ENCODE results near the gene RAB3B.
A peak's percentile ranks its signal among the peaks of the same experiment; 100 is the strongest.
"Not testable (repeated sequence)": the region's sequence is repeated elsewhere in the genome, so short reads cannot be mapped to it uniquely, and the experiment has no call there.

RAB3B gene

DNA sequence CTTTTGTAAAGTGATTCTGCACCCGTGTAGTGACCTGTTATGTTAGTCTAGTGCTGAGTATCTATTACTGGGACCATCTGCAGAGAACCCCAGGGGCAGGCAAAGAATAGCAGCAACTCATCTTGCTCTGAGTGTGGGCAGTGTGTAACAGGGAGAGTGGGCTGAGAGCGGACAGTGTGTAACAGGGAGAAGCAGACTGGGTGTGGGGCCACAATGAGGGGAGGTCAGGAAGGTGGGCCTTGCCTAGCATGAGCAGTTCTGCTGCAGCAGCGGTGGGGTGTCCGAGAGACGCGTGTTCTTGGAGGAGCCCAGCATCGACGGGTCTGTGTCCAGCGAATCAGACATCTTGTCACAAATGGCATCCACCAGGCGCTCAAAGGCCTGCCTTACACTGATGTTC, 70.8 kb downstream of the RAB3B start:
- DNase-seq (ENCODE audit: low read depth in 2 of 2): no peak

DNA sequence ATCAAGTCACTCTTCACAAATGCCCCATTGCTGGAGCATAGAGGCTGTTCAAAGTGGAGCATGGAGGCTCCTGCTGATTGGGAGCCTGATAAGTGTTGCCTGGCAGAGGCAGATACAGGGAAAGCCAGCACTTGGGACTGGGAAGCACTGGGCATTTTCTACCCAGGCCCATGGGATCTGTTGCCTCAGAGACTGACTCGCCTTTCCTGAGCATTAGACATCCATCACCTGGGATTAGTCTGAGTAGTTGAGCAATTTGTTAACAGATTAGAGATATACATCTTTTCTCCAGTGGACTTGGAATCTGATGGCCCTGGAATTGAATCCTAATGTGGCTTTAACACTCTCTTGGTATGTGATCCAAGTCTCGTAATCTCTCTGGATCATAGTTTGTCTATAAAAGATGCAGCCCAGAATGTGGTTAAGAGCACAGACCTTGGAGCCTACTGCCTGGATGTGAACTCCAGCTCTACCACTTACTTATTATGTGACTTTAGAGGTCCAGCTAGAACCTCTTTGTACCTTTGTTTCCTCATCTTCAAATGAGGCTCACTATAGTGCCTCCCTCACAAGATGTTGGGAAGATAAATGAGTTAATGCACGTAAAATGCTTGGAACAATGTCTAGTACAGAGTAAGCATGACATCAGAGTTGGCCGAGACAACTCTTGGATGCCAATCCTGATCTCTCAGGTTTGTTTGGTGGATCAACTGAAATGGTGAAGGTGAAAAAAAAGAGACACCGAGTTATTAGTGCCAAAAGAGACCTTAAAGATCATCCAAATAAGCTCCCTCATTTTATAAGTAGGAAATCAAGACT, 73.7 kb downstream of the RAB3B start:
- no peak for DNase-seq (ENCODE audit: low read depth in 2 of 2)

DNA sequence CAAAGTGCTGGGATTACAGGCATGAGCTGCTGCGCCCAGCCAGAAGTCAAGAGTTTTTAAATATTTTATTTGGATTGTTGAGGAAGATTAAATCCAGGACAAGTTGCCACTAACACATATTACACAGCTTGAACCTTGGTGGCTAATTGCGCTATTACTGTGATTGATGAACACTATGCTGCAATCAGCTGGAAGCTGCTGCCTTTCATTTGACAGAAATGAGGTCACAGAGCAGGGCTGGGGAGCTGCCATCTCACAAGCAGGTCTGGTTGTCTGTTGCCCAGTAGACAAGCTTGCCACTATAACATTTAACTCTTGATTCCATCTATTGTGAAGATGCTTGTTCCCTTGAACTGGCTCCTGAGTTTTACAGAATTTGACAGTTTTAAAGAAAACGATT, 74.5 kb downstream of the RAB3B start:
- no peak for DNase-seq (ENCODE audit: low read depth in 2 of 2)

DNA sequence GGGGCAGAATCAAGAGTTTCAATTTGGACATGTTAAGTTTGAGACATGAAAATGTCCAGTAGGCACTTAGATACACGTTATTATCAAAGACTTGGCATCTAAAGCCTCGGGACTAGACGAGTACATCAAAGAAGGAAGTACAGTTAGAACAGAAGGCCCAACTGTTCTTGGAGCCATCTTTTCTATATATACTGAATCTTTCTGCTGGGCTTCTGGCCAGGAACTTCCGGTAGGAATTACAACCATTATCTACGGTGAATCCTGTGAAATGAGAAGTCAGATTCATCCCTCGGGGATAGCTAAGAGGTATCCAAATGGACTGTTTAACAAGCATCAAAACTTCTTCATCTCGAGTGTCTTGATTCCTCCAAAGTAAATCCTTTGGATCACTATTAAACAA, 77.6 kb downstream of the RAB3B start:
- no peak for DNase-seq (ENCODE audit: low read depth in 2 of 2)

DNA sequence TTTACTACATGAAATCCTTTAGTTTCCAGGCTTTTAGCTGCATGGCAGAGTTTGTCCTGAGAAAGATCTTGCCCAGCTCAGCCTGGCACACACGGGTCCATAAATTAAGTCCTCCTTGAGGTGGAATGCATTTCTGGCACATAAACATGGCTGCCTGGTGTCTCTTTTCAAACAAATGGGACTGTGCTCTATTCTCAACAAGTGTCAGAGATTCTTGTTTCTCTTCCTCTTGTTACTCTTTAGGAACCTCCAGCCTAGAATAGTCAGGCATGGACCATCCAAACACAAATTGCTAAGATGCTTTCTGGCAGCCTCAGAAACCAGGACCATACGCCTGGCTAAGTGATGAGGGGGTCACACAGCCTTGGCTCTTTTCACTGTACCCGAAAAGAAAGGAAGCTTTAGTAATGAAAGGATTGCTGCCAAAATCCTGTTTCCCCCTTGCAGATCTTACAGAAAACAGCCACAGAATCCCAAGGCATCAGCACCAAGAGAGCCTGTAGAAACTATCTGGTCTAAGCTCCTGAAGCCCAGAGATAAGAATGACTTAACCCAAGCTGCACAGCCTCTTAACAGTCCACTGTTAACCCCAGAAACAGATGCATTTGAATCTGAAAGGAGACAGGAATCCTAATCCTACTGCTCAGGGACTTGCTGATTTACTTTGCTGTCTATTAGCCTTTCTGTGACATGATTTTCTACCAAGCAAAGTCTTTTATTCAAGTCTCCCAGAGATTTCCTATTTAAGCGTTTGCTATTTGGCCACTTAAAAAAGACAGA, 80.1 kb downstream of the RAB3B start:
- DNase-seq (ENCODE audit: low read depth in 2 of 2): no peak

DNA sequence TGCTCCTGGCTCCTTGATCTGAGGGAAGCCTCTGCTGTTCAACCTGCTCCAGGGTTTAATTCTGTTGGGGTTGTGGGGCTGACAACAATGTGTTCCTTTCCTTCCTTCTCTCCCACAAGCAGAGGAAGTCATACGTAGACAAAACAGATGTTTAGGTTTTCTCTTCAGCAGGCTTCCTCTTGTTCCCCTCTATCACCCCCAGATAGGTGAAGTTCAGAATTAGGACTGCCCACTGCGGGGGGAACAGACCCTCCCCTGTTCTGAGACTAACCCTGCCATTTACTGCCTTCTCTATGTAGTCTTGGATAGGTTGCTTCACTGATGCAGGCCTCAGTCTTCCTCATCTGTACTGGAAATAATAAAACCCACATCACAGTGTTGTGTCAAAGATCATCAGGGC, 82.0 kb downstream of the RAB3B start:
- DNase-seq (ENCODE audit: low read depth in 2 of 2): no peak

DNA sequence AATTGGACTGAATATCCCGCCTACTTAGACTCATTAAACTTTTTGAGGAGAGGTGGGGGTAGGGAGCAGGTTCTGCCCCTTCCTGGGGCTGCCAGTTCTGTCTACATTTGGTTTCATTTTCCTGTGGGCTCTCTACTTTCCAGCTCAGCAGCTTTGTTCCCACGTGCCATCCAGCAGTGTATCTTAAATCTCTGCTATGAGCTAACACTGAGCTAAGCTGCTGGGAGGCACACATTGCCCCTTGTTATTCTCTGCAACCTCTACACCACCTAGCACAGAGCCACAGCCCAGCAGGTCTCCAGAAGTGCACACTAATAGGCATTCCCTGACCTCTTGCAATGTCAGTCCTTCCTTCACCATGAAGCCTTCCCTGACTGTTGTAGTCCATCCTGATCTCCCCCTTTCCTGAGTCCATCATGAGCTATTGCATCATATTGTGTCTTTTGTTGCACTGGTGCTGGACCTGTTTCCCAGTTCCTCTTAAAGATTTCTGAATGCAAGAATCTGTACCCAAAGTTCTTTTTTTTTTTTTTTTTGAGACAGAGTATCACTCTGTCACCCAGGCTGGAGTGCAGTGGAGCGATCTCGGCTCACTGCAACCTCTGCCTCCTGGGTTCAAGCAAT, 83.3 kb downstream of the RAB3B start:
- DNase-seq (ENCODE audit: low read depth in 2 of 2): no peak

DNA sequence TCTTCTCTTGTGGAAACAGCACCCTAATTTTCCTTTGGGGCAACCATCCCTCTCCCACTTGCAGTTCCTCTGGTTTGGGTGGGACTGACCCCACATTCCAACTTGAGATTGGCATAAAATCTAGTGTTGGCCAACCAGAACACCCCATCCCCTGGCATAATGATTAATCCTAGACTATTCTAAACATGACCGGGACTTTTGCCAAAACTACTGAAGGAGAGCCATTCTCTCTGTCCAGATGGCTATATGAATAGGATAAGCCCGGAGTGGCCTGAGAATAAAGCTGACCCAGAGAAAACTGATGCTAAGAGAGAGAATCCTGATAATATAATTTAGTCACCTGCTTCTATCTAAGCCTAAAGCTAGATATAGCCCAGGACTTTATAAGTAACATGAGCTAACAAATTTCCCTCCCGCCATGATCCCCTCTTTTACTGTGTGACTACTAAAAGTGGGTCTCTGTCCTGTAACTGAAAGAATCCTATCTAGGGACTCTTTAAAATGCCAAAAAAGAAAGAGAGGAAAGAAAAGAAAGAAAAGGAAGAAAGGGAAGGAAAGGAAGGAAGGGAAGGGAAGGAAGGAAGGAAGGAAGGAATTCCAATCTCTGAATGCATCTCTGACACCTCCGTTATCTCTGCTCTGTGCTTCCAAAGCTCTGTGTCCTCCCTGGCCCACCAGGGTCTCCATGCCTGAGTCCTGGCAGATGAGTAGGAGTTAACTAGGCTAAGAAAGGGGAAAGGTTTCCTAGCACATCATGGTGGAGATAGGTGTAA, 84.0 kb downstream of the RAB3B start:
- DNase-seq (ENCODE audit: low read depth in 2 of 2): no peak

DNA sequence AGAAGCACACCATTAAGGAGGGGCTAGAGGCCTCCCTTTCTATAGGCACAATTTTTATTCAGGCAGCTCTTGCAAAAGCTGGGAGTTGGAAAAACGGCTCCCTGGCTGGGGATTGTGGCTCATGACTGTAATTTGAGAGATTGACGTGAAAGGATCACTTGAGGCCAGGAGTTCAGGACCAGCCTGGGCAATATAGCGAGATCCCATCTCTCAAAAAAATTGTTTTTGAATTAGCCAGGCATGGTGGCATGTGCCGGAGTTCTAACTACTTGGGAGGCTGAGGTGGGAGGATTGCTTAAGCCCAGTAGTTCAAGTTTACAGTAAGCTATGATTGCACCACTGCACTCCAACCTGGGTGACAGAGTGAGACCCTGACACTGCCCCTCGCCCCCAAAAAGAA, 88.0 kb downstream of the RAB3B start:
- DNase-seq (ENCODE audit: low read depth in 2 of 2): no peak

DNA sequence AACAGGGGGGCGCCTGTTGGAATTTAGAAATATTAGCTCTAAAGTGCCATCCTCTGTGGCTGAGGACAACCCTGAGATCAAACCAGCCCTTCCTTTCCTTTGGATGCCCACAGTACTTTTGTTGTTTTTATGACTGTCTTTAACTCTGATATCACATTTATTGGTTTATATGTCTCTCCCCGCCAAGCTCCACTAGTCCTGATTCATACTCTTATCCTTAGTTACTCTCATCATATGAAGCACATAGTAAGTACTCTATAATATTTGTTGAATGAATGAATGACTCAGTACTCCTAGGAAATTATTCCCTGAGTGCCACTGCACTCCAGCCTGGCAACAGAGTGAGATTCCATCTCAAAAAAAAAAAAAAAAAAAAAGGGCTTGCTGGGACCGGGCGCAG, 89.3 kb downstream of the RAB3B start:
- no peak for DNase-seq (ENCODE audit: low read depth in 2 of 2)

DNA sequence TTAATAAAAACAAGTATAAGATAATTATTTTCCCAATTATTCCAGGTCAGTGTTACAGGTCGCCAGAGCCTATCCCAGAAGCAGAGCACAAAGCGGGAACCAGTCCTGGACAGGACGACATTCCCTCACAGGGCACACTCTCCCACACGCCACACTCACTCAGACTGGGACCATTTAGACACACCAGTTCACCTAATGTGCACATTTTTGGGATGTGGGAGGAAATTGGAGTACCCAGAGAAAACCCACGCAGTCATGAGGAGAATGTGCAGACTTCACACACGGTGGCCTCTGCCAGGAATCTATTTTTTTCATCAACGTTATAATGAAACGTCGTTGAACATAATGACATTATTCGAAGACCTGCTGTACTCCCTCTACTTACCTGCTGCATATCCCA, 91.5 kb downstream of the RAB3B start:
- no peak for DNase-seq (ENCODE audit: low read depth in 2 of 2)

DNA sequence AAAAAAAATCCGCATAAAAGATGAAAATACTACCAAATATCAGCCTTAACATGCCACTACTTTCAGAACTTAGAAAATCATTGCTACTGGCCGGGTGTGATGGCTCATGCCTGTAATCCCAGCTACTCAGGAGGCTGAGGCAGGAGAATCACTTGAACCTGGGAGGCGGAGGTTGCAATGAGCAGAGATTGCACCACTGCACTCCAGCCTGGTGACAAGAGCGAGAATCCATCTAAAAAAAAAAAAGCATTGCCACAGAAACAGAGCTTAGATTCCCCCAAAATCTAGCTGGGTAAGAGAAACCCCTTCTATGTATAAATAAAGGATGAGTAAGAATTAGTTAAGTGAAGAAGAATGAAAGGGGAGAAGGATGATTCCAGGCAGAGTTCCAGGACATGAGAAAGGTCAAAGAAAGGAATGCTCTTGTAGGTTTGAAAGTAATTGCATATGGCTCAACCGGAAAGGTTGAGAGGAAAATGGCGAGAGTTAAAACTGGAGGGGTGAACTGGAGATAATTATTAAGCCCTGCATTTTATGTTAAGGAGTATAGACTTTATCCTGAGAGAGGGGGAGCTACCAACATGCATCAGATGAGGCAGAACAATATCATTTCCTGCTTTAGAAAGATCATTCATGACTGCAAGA, 92.3 kb downstream of the RAB3B start:
- no peak for DNase-seq (ENCODE audit: low read depth in 2 of 2)

DNA sequence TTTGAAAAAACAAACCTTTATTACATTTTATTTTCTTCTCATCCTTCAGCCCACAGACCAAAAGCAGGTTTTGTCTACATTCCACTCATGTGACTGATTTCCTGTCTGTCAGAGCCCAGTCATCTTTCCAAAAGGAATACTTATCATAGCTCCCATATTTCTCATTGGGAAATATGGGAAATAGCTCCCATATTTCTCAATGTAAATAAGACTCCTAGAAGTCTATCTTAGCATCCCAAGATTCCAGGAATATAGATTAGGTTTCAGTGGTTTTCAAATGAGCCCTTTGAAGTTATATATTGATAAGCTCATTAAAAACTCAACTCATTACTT, 92.8 kb downstream of the RAB3B start:
- no peak for DNase-seq (ENCODE audit: low read depth in 2 of 2)

DNA sequence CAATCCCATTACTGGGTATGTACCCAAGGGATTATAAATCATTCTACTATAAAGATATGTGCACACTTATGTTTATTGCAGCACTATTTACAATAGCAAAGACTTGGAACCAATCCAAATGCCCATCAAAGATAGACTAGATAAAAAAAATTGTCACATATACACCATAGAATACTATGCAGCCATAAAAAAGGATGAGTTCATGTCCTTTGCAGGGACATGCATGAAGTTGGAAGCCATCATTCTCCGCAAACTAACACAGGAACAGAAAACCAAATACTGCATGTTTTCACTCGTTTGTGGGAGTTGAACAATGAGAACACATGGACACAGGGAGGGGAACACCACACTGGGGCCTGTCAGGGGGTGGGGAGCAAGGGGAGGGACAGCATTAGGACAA, 95.8 kb downstream of the RAB3B start:
- not testable (repeated sequence) for DNase-seq (ENCODE audit: low read depth in 2 of 2)

DNA sequence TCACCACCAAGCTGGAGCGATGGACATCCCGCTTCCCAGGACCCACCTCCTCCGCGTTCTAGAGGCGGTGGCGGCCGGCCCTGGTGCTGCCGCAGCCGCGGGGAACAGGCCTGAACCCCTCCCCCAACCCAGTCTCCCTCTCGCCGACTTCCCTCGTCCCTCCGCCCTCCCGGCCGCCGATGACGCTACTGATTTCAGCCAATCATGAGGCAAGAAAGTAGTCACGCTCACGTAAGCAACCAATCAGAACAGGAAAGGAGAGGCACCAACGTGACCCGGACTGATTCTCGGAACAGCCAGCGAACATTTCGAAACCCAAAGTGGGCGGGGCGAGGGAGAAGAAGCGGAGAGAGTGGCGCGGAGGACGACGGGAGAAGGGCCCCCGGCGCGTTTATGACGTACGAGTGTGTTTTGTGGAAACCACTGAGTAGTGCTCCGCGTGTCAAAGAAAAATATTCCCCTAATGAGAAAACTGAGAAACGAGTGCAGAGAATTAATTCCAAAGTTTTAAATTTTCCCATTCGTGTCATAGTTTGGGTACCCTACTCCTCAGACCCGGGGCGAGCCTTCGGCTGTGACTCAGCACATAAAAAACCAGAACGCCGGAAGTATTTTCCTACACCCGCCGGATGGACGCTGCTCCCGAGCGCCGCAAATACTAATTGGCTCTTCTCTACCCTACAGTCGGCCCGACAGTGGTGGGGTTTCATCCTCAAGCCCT, 111.7 kb downstream of the RAB3B start, which contains the start of gene NRDC:
Gene NRDC (minus strand): TSS at position 112 of the 721 bp plus-strand sequence. CDS start 112 bp downstream, outside the sequence.
- peak; percentile 98 to 100 for DNase-seq (ENCODE audit: low read depth in 2 of 2)

DNA sequence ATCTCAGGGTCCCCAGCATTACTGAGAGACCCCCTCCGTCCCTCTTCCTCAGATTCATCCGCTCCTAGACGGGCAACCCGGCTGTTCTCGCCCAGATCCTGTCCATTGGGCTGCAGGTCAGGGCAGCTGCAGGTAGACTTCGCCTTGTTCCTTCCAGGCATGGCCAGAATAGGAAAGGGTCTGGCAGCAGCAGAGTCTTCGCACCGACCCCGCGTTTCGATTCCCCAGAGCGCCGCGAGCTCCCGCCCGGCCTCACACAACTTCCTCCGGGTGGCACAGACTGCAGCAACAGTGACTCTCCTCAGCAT, 112.2 kb downstream of the RAB3B start:
- DNase-seq (ENCODE audit: low read depth in 2 of 2): no peak

DNA sequence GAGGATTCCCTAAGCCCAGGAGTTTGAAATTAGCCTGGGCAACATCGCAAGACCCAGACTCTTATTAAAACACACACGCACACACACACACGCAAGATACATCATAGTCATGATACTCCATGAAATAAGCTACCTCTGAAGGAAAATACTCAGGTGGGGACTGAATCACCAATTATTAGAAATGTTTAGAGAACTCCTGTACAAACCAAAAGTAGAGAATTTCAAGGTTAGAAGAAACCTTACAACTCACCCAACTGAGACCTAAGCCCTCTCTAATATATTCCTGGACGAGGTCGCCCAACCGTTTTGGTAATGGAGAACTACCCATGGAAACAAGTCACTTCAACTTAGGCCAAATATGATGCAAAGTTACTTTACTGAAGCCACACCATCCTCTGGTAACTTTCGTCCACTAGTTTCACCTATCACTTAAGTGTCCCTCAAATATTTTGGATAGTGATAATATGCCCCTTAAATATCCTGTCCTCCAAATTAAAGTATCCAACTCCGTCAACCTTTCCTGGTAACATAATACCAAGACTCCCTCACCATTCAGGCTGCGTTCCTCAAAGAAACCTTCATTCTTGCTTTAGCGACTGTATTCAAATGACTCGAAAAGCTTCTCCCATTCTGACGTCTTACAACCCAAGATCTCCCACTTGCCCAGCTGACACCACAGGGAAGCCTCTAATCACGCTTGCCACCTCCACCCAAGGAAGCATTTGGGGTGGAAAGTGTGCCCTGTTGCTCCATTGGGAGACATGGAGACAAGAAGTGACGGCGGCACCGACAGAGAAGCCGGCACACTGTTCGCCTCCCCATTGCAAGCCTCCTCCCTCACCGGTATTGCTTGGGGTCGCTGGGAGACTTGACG, 112.8 kb downstream of the RAB3B start:
- DNase-seq (ENCODE audit: low read depth in 2 of 2): no peak

DNA sequence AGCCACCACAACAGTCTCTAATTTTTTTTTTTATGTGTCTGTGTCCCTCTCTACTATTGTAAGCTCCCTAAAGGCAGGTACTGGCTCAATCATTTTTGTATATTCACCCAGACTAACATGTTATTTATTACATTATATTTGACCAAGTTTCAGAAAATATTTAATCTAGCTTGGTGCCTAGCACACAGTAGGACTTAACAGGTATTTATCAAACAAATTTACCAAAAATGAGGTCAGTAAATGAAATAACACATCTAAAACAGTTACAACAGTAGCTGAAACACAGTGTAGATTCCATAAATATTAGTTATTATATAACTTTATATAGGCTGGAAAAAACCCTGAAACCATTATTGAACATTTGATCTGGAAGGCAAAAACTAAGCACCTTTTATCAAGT, 114.7 kb downstream of the RAB3B start:
- DNase-seq (ENCODE audit: low read depth in 2 of 2): no peak

DNA sequence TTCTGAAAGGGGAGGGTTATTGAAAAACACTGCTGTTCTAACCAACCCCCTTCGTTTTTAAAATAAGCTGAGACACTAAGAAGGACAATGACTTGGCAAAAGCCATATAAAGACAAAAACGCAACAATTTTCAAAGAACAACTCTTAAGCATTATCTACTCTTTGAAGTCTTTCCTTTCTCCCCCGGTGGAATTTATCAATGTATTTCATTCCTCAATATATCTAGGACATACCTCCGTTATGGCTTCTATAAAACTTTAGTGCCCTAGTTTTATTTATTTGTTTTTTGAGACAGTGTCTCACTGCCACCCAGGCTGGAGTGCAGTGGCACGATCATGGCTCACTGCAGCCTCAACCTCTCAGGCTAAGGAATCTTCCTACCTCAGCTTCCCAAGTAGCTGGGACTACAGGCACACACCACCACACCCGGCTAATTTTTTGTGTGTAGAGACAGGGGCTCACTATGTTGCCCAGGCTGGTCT, 115.2 kb downstream of the RAB3B start:
- no peak for DNase-seq (ENCODE audit: low read depth in 2 of 2)

DNA sequence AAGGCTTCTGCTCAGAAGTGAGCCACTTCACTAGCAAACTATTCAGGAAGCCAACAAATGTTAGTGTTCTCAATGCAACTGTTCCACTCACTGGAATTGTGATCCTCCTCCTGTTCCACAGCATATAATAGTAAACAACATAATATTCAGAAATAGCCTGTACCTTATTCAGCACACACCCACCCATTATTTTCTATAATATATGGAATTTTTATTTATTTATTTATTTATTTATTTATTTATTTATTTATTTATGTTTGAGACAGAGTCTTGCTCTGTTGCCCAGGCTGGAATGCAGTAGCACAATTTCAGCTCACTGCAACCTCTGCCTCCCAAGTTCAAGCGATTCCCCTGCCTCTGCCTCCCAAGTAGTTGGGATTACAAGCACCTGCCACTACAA, 117.2 kb downstream of the RAB3B start:
- DNase-seq (ENCODE audit: low read depth in 2 of 2): not testable (repeated sequence)

All from stimulated activated CD8-positive, alpha-beta memory T cell treated with anti-CD3 and anti-CD28 coated beads, Interleukin-7, amount 100 ng/mL, for 4 hours (primary cell).